AG04450 (cell line): Measurements from ENCODE around the gene OAT. TPM values are rescaled to one million over a fixed set of nuclear protein-coding genes. Genes with fewer than 3 reads are reported as not detected.

ENCODE experiments used
- CTCF ChIA-PET: fragments of 300-600, 350-600 bp; formaldehyde crosslinking; extraction: SDS; loops from one replicate; lab custom pipeline; 2022; ENCODE audit warnings: antibody characterized with exemption, inconsistent platforms; lab: Charles Lee
- POLR2A ChIA-PET: fragments of 350-600 bp; formaldehyde crosslinking; extraction: SDS; loops from one replicate; lab custom pipeline; 2021; ENCODE audit warnings: antibody characterized with exemption, inconsistent platforms; lab: Yijun Ruan, JAX
- DNase-seq: peaks from one replicate; pipeline ENCODE4 v3.0.0-alpha.2; 2011; ENCODE audit warnings: low read depth, low spot score
- H3K27ac ChIP-seq: one replicate; pipeline ENCODE4 v1.5.1; 2012; ENCODE audit warnings: low read depth, low read length, control low read depth
- H3K27me3 ChIP-seq: one replicate; pipeline ENCODE4 v1.6.0; 2012; ENCODE audit warnings: low read length; ENCODE audit not compliant: control insufficient read depth, insufficient read depth
- H3K4me3 ChIP-seq: 2 replicates; pipeline ENCODE4 v1.5.1; 2011; ENCODE audit warnings: mild to moderate bottlenecking, low read depth, low read length, control low read depth
- H3K9me3 ChIP-seq: 2 replicates; pipeline ENCODE4 v1.5.1; 2012; ENCODE audit warnings: low read length; ENCODE audit not compliant: control insufficient read depth, insufficient read depth
- CTCF ChIP-seq: IDR thresholded peaks from 2 replicates; pipeline ENCODE4 v1.5.1; 2011; ENCODE audit warnings: low read depth, low read length, control low read depth, inconsistent platforms
- polyA plus RNA-seq: library from polyadenylated mRNA; depleted of rRNA; stranded (reverse); fragments of >200 nt; gene quantifications from 2 replicates; pipeline ENCODE4 v1.2.3, GENCODE V29; 2011

Gene OAT
- polyA plus RNA-seq, 1 experiment: 182 TPM

- Histone ChIP-seq H3K27ac (no peak overlapping the region), H3K27me3 (no peaks in the 10 kb centered on the region), H3K9me3 (no peaks in the 10 kb centered on the region), H3K4me3 (no peak overlapping the region)
- no peak for DNase-seq
- TF ChIP-seq CTCF: no peak
- ChIA-PET POLR2A (no interaction called here), CTCF (interaction anchor here (1.4 to 1.5 kb wide), 3 partner anchors 10 to 413 kb away, joined by 3 to 5 read pairs (median 4); no protein-coding TSS in a partner anchor)
Measured at GRCh38 chr10:124407456-124407855, 11.3 kb downstream of the OAT start.

GRCh38 chr10:124403548-124403947 lies 15.2 kb downstream of the OAT start:
- no peaks in the 10 kb centered on the region for H3K27me3 ChIP-seq
- no peaks in the 10 kb centered on the region for H3K9me3 ChIP-seq
- DNase-seq: peak; percentile 45
- no peak overlapping the region for H3K27ac ChIP-seq
- ChIA-PET POLR2A (interaction anchor here (0.5 to 1.1 kb wide), 2 partner anchors 15 to 109 kb away, joined by 3 to 5 read pairs; partner anchors contain the start of gene OAT), CTCF (interaction anchor here (0.6 to 2.7 kb wide), 10 partner anchors 11 to 1269 kb away, joined by 3 to 78 read pairs (median 6); partner anchors contain the start of genes BUB3 and OAT)
- TF ChIP-seq CTCF: peak; percentile 75
- H3K4me3 ChIP-seq: no peak overlapping the region

GRCh38 chr10:124402273-124402672 lies 16.4 kb downstream of the OAT start:
- Histone ChIP-seq H3K27ac (no peak overlapping the region), H3K27me3 (no peaks in the 10 kb centered on the region), H3K4me3 (no peak overlapping the region), H3K9me3 (no peaks in the 10 kb centered on the region)
- DNase-seq: no peak
- CTCF ChIA-PET: interaction anchor here (1.1 to 1.4 kb wide), 2 partner anchors 12 to 408 kb away, joined by 5 to 13 read pairs; no protein-coding TSS in a partner anchor
- TF ChIP-seq CTCF: no peak
- POLR2A ChIA-PET: interaction anchor here (0.6 kb wide), 1 partner anchor 468 kb away, joined by 7 read pairs; no protein-coding TSS in a partner anchor

GRCh38 chr10:124401633-124402032 lies 17.1 kb downstream of the OAT start:
- Histone ChIP-seq H3K27ac (no peak overlapping the region), H3K9me3 (no peaks in the 10 kb centered on the region), H3K27me3 (no peaks in the 10 kb centered on the region), H3K4me3 (no peak overlapping the region)
- TF ChIP-seq CTCF: no peak
- CTCF ChIA-PET: interaction anchor here (1.1 to 3.6 kb wide), 4 partner anchors 12 to 407 kb away, joined by 3 to 24 read pairs (median 9); no protein-coding TSS in a partner anchor
- no peak for DNase-seq
- POLR2A ChIA-PET: interaction anchor here (0.6 kb wide), 1 partner anchor 469 kb away, joined by 7 read pairs; no protein-coding TSS in a partner anchor

- no peak for TF ChIP-seq CTCF
- POLR2A ChIA-PET: no interaction called here
- Histone ChIP-seq H3K4me3 (no peak overlapping the region), H3K27me3 (peaks cover 2% of the 10 kb centered on the region), H3K9me3 (peaks cover 6% of the 10 kb centered on the region; the same call in 1 of the 2 replicates), H3K27ac (no peak overlapping the region)
- CTCF ChIA-PET: interaction anchor here (0.6 to 8.4 kb wide), 3 partner anchors 10 to 400 kb away, joined by 3 to 319 read pairs (median 49); no protein-coding TSS in a partner anchor
- no peak for DNase-seq
Measured at GRCh38 chr10:124394583-124394982, 24.1 kb downstream of the OAT start.
